ENCODE data around the gene FSTL5.

Gene FSTL5

DNA sequence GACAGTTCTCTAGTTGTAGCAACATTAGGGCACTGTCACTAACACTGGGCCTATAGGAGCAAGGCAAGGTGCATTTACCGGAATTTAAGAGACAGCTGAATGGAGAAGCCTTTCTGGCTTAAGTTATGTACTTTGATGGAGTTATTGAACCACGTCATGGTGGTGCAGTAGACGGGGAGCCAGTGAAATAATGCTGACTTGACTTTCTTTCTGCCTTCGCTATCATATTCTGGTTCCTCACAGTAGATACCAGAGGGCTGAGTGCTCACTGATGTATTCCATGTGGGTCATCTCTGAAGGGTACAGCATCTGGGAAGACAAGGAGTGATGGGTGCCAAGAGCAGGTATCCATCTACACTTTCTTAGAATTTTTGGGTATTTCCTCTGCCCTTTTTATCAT, 802.8 kb downstream of the FSTL5 start:
- TF ChIP-seq, protein P1, sequence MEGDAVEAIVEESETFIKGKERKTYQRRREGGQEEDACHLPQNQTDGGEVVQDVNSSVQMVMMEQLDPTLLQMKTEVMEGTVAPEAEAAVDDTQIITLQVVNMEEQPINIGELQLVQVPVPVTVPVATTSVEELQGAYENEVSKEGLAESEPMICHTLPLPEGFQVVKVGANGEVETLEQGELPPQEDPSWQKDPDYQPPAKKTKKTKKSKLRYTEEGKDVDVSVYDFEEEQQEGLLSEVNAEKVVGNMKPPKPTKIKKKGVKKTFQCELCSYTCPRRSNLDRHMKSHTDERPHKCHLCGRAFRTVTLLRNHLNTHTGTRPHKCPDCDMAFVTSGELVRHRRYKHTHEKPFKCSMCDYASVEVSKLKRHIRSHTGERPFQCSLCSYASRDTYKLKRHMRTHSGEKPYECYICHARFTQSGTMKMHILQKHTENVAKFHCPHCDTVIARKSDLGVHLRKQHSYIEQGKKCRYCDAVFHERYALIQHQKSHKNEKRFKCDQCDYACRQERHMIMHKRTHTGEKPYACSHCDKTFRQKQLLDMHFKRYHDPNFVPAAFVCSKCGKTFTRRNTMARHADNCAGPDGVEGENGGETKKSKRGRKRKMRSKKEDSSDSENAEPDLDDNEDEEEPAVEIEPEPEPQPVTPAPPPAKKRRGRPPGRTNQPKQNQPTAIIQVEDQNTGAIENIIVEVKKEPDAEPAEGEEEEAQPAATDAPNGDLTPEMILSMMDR (IDR thresholded peaks at IDR 0.05; ENCODE audit: extremely low read depth, missing control alignments) = no peak

DNA sequence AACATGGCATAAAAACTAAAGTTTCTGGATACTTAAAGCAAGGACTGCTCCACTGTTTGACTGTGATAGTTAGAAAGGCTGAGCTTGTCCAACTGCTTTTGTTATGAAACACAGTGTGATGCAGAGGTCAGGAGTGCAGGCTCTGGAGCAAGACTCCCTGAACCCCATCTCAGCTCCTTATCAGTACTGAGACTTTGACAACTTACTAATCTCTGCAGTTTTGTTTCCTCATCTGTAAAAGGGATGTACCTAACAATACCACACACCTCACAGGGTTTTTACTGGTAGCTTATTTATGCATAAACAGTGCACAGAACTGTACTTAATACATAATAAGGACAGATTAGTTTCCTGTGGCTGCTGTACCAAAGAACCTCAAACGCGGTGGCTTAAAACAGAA, 804.3 kb downstream of the FSTL5 start:
- TF ChIP-seq, protein P1 (IDR thresholded peaks at IDR 0.05; ENCODE audit: extremely low read depth, missing control alignments) = no peak
- peak; percentile 4 for DNase-seq (ENCODE audit: low spot score)

More for the DNA sequence above, 802.8 kb downstream of the FSTL5 start:
- DNase-seq (ENCODE audit: low spot score) = no peak

DNA sequence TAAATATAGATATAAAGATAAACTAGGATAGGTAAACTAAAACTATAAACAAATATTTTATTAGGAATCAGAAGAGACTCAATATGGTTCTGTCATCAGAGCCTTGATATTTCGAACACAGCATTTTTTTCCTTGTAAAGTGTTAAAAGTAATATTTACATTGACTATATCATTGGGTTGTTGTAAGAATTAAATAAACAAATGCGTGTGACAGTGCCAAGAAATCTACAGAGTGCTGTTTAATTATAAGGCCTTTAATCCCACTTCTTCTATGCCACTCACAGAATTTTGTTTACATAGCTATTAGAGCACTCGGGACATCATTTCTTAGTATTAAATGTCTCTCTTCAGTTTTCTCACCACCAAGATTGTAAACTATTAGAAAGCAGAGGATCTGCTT, 807.4 kb downstream of the FSTL5 start:
- no peak for DNase-seq (ENCODE audit: low spot score)

DNA sequence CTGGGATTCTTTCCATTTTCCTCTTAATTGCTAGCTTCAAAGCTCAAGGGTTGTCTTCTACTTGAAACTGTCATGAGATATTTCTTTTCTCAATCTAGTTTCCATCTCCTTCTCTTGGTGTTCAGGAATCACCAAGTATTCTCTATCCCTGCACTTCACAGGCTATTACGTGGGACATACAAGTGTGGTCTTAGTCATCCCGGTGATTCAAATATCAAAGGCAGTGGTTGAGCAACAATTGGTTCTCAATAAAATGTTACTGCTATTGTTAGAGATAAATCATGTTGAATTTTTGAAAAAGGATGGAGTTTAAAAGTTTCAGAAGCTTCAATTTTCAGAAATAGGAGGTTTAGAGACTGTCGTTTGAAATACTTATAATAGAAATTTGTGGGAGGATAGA, 812.9 kb downstream of the FSTL5 start:
- no peak for DNase-seq (ENCODE audit: low spot score)
- TF ChIP-seq, protein P1 (IDR thresholded peaks at IDR 0.05; ENCODE audit: extremely low read depth, missing control alignments) = no peak

More for the DNA sequence above, 807.4 kb downstream of the FSTL5 start:
- TF ChIP-seq, protein P1 (IDR thresholded peaks at IDR 0.05; ENCODE audit: extremely low read depth, missing control alignments) = no peak

DNA sequence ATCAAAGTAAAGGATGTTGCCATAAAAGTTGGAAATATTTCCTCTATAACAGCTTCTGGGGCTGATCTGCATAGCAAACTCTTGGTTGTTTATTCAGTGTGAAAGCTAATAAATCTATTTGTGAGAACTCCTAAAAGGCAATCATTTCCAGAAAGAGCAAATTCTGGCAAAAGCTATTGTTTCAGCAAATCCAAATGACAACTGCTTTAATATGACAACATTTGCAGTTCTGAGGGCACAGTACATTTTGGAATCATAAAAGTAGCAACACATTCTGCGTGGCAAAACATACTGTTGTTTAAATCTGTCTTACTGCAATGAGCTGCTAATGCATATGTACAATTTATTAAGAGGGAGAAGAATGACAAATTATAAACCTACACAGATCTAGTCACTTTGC, 818.1 kb downstream of the FSTL5 start:
- TF ChIP-seq, protein P1 (IDR thresholded peaks at IDR 0.05; ENCODE audit: extremely low read depth, missing control alignments) = no peak
- DNase-seq (ENCODE audit: low spot score) = no peak

DNA sequence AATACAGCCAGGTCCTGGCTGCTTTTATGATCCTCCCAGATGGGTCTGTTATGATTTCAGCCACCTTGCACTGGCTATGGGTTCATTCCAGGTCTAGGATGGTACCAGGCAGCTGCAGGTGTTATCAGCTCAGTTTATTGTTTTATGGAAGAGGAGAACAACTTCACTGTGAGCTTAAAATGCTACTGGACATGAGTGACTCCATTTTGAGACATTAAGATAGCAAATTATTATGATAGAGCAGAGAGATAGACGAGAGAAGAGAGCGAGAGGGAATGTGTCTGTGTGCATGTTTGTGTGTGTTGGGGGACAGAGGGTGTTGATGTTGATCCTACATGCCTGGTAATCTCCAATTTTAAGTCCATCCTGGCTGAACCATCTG, 820.2 kb downstream of the FSTL5 start:
- TF ChIP-seq, protein P1 (IDR thresholded peaks at IDR 0.05; ENCODE audit: extremely low read depth, missing control alignments) = no peak
- DNase-seq (ENCODE audit: low spot score) = no peak

DNA sequence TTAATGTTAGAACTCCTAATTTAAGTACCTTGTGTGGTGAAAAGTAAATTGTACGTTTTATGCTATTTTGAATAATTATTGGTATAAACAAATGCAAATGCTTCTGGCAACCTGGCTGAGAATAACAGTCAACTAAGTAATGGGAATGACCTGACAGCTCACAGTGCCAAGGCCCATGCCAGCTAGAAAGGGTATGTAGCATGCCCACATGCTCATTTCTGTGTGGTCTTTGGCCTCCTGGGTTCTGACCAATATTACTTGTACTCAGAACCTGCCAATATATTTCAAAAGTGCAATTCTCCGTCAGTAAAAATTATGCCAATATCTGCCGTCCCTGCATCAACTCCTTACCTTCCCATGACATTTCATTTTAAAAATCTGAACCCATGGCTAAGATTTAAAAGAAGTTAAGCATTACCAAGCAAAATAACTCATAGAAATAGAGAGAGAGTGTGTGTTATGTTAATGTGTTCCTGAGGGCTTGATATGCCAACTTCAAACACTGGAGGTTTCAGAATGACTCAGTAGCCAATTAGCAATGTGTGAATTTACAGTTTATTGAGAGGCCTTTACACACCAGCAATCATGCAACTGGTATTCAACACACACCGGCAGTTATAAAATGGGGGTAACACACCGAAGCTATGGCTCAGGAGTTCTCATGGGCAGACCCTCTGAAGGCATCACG, 820.8 kb downstream of the FSTL5 start:
- TF ChIP-seq, protein P1 (IDR thresholded peaks at IDR 0.05; ENCODE audit: extremely low read depth, missing control alignments) = no peak
- no peak for DNase-seq (ENCODE audit: low spot score)

All from GM20000 (cell line).